CD4-positive, alpha-beta memory T cell (primary cell): ENCODE data around the gene LDB2. TPM values are rescaled to one million over a fixed set of nuclear protein-coding genes. Genes with fewer than 3 reads are reported as not detected.

Experiments used
- CTCF ChIA-PET: fragments of 350-600 bp; sonication (Branson Sonifier 250); formaldehyde crosslinking; loops from one replicate; lab custom pipeline; 2021; ENCODE audit warnings: inconsistent platforms; ENCODE audit not compliant: partially characterized antibody; lab: Charles Lee
- POLR2A ChIA-PET: fragments of 350-600 bp; sonication (Branson Sonifier 250); formaldehyde crosslinking; loops from one replicate; lab custom pipeline; 2021; ENCODE audit not compliant: partially characterized antibody; lab: Charles Lee
- DNase-seq, 5 donors: peaks; one replicate each; pipeline versions ENCODE4 v3.0.0 to v3.0.0-alpha.2; 2020 to 2022; ENCODE audit warnings: mixed read lengths in 1 of 5
- H3K27ac ChIP-seq: one replicate; pipeline ENCODE4 v1.7.0; 2013; ENCODE audit warnings: low read depth, low read length
- H3K27me3 ChIP-seq: 2 replicates; pipeline ENCODE4 v1.7.0; 2013; ENCODE audit warnings: mild to moderate bottlenecking, low read length, moderate library complexity; ENCODE audit not compliant: insufficient read depth
- H3K36me3 ChIP-seq: 2 replicates; pipeline ENCODE4 v1.7.0; 2013; ENCODE audit warnings: mild to moderate bottlenecking, low read length, moderate library complexity; ENCODE audit not compliant: insufficient read depth
- H3K4me1 ChIP-seq: 2 replicates; pipeline ENCODE4 v1.7.0; 2013; ENCODE audit warnings: mild to moderate bottlenecking, low read length, moderate library complexity; ENCODE audit not compliant: insufficient read depth
- H3K4me3 ChIP-seq, 2 donors: one replicate each; pipeline ENCODE4 v1.7.0; 2013; ENCODE audit warnings: low read length in 2 of 2, mild to moderate bottlenecking in 1 of 2
- H3K9me3 ChIP-seq, 2 donors: one replicate each; pipeline ENCODE4 v1.7.0; 2013; ENCODE audit warnings: low read length in 2 of 2, control low read depth in 1 of 2; ENCODE audit not compliant: control insufficient read depth in 1 of 2
- H3K27ac Mint-ChIP-seq, 7 donors: one replicate each; pipeline ENCODE4 v1.8.0; 2020 to 2021; ENCODE audit warnings: mixed read lengths in 7 of 7, mild to moderate bottlenecking in 6 of 7, inconsistent platforms in 3 of 7, moderate library complexity in 3 of 7
- H3K27me3 Mint-ChIP-seq, 2 donors: one replicate each; pipeline ENCODE4 v1.8.0; 2020 to 2021; ENCODE audit warnings: mixed read lengths in 2 of 2
- H3K36me3 Mint-ChIP-seq, 2 donors: one replicate each; pipeline ENCODE4 v1.8.0; 2020 to 2021; ENCODE audit warnings: mixed read lengths in 2 of 2, inconsistent platforms in 1 of 2, mild to moderate bottlenecking in 1 of 2
- H3K4me1 Mint-ChIP-seq, 4 donors: one replicate each; pipeline ENCODE4 v1.8.0; 2020 to 2021; ENCODE audit warnings: mixed read lengths in 4 of 4, mild to moderate bottlenecking in 1 of 4
- H3K4me3 Mint-ChIP-seq, 8 donors: one replicate each; pipeline ENCODE4 v1.8.0; 2020 to 2021; ENCODE audit warnings: mixed read lengths in 8 of 8, mild to moderate bottlenecking in 7 of 8, moderate library complexity in 6 of 8, inconsistent platforms in 3 of 8
- H3K9me3 Mint-ChIP-seq, 8 donors: one replicate each; pipeline ENCODE4 v1.8.0; 2020 to 2021; ENCODE audit warnings: mixed read lengths in 8 of 8, mild to moderate bottlenecking in 5 of 8, inconsistent platforms in 3 of 8, moderate library complexity in 1 of 8
- intact Hi-C: fragments of 100-400 bp; cut with micrococcal nuclease; formaldehyde crosslinking; loops from one replicate; pipeline ENCODE4 v1.15.1; 2023
- polyA plus RNA-seq, 2 donors: library from polyadenylated mRNA; unstranded; fragments of 300-500 nt; fragmentation: Illumina TruSeq; gene quantifications; one replicate each; pipeline ENCODE4 v1.2.3, GENCODE V29; 2021
- total RNA-seq, 2 experiments: library from RNA; stranded (reverse); gene quantifications; one replicate each; pipeline ENCODE4 v1.2.3, GENCODE V29; 2021

Gene LDB2
- total and polyA plus RNA-seq, 4 experiments from 2014 or later = not detected

DNA sequence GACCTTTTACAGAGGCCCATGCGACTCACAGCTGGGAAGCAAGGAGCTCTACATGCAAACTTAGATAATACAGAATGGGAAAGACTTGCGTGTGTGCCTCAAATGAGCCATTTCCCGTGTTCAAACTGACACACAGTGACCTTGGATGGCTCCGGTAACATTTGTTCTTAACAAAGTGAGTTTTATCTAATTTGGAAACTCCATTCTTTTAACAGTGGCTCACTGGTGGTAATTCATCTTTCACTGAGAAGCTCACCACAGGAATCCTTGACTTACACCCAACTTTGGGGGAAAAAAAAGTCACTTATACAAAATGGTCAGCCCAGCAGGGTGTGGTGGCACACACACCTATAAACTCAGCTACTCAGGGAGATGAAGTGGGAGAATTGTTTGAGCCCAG lies 190.6 kb downstream of the LDB2 start:
- intact Hi-C loops = no loop called here
- CTCF ChIA-PET = no interaction called here
- Histone ChIP-seq H3K9me3 (no peaks in the 10 kb centered on the region), H3K27ac (no peak overlapping the region), H3K4me1 (no peaks in the 10 kb centered on the region), H3K36me3 (no peaks in the 10 kb centered on the region), H3K27me3 (no peaks in the 10 kb centered on the region), H3K4me3 (no peak overlapping the region)
- DNase-seq = no peak
- POLR2A ChIA-PET = no interaction called here
- Mint-ChIP-seq H3K27me3 (peaks cover 2 to 4% of the 10 kb centered on the region in 2 donors), H3K4me1 (no peaks in the 10 kb centered on the region), H3K4me3 (no peak overlapping the region), H3K9me3 (peaks cover 0 to 8% (median 3%) of the 10 kb centered on the region in 8 donors), H3K36me3 (no peaks in the 10 kb centered on the region), H3K27ac (no peak overlapping the region)

DNA sequence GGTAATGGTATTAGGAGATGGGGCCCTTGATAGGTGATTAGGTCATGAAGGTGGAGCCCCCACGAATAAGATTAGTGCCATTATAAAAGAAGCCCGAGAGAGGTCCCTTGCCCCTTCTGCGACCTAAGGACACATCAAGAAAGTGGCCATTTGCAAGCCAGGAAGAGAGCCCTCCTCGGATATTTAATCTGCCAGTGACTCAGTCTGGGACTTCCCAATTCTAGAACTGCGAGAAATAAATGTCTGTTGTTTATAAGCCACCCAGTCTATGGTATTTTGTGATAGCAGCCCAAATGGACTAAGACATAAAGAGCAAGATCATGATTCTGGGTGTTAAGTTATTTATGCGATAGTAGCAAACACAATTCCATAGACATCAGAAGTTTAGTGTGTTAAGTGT lies 192.2 kb downstream of the LDB2 start:
- no peak for DNase-seq
- Mint-ChIP-seq H3K27ac (no peak overlapping the region), H3K4me3 (no peak overlapping the region), H3K36me3 (no peaks in the 10 kb centered on the region), H3K9me3 (peaks cover 0 to 8% (median 3%) of the 10 kb centered on the region in 8 donors), H3K27me3 (peaks cover 2 to 3% of the 10 kb centered on the region in 2 donors), H3K4me1 (no peaks in the 10 kb centered on the region)
- Histone ChIP-seq H3K36me3 (no peaks in the 10 kb centered on the region), H3K4me1 (no peaks in the 10 kb centered on the region), H3K27ac (no peak overlapping the region), H3K9me3 (no peaks in the 10 kb centered on the region), H3K27me3 (no peaks in the 10 kb centered on the region), H3K4me3 (no peak overlapping the region)
- POLR2A ChIA-PET = no interaction called here
- CTCF ChIA-PET = no interaction called here
- intact Hi-C loops = no loop called here

DNA sequence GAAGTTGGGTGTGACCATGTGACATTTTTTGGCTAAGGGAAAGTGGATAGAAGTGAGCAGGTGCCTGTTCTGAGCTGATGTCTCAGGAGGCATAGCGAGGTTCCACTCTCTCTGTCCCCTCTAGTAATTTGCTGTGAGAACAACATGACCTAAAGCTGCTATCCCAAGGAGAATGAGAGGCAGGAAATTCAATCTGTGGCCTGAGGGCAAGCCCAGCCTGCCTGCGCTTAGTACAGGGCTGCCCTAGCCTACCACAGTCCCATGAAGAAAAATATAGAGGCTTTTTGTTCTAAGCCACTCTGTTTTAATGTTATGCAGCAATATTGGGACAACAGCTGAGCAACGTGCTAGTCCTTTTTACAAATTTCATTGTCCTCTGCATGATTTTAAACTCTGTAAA lies 193.1 kb downstream of the LDB2 start:
- Histone ChIP-seq H3K4me3 (no peak overlapping the region), H3K9me3 (no peaks in the 10 kb centered on the region), H3K4me1 (no peaks in the 10 kb centered on the region), H3K36me3 (no peaks in the 10 kb centered on the region), H3K27me3 (no peaks in the 10 kb centered on the region), H3K27ac (no peak overlapping the region)
- intact Hi-C loops = no loop called here
- ChIA-PET POLR2A (no interaction called here), CTCF (no interaction called here)
- Mint-ChIP-seq H3K4me3 (no peak overlapping the region), H3K4me1 (no peaks in the 10 kb centered on the region), H3K27ac (no peak overlapping the region), H3K36me3 (no peaks in the 10 kb centered on the region), H3K9me3 (peaks cover 0 to 5% (median 3%) of the 10 kb centered on the region in 8 donors), H3K27me3 (peaks cover 2% of the 10 kb centered on the region in 2 donors)
- DNase-seq = no peak

DNA sequence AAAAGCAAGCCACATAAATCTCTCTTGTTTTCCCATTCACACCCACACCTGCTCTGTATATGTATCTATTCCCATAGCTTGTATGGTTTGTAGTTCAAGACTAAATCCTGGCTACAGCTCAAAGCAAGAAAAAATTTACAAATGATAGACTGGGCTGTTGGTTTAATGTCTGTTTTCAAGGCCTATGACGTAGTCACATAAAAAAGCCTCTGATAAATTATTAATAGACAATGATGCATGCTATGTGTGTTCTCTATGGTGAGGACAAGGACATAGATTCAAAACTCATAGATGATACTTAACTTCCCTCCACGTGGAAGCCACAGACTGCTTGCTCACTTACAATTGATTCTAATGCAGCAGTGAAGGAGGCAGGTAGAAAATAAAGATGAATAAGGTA lies 194.0 kb downstream of the LDB2 start:
- Mint-ChIP-seq H3K36me3 (no peaks in the 10 kb centered on the region), H3K27me3 (peaks cover 2% of the 10 kb centered on the region in 2 donors), H3K9me3 (peaks cover 0 to 5% (median 3%) of the 10 kb centered on the region in 8 donors), H3K4me1 (no peaks in the 10 kb centered on the region), H3K4me3 (no peak overlapping the region), H3K27ac (no peak overlapping the region)
- Histone ChIP-seq H3K4me1 (no peaks in the 10 kb centered on the region), H3K9me3 (no peaks in the 10 kb centered on the region), H3K36me3 (no peaks in the 10 kb centered on the region), H3K27me3 (no peaks in the 10 kb centered on the region), H3K27ac (no peak overlapping the region), H3K4me3 (no peak overlapping the region)
- POLR2A ChIA-PET = no interaction called here
- intact Hi-C loops = no loop called here
- CTCF ChIA-PET = no interaction called here
- no peak for DNase-seq

DNA sequence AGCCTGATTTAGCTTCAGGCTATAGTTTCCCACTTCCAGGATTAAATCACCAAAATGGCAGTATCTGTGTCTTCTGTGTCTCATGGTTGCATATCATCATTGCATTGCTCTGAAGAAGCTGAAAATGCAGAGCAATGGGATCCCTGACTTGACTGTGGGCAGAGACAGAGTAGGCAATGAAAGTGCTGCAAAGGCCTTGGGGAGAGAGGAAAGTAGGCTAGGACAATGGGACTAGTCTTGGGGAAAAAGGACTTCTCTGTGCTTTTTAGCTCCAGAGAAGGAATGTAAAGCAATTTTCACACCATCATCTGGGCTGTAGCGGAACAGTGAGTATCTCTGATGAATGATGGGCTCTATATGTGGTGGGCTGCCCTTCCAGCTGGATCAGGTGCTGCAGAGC lies 202.5 kb downstream of the LDB2 start:
- ChIA-PET POLR2A (no interaction called here), CTCF (no interaction called here)
- Histone ChIP-seq H3K27ac (no peak overlapping the region), H3K36me3 (no peaks in the 10 kb centered on the region), H3K4me1 (no peaks in the 10 kb centered on the region), H3K27me3 (no peaks in the 10 kb centered on the region), H3K4me3 (no peak overlapping the region), H3K9me3 (no peaks in the 10 kb centered on the region)
- no peak overlapping the region for H3K4me3 Mint-ChIP-seq
- H3K27me3 Mint-ChIP-seq = no peaks in the 10 kb centered on the region
- DNase-seq = no peak
- no peaks in the 10 kb centered on the region for H3K36me3 Mint-ChIP-seq
- H3K4me1 Mint-ChIP-seq = no peaks in the 10 kb centered on the region
- intact Hi-C loops = no loop called here
- H3K27ac Mint-ChIP-seq = no peak overlapping the region
- peaks cover 0 to 3% (median 0%) of the 10 kb centered on the region in 8 donors for H3K9me3 Mint-ChIP-seq

DNA sequence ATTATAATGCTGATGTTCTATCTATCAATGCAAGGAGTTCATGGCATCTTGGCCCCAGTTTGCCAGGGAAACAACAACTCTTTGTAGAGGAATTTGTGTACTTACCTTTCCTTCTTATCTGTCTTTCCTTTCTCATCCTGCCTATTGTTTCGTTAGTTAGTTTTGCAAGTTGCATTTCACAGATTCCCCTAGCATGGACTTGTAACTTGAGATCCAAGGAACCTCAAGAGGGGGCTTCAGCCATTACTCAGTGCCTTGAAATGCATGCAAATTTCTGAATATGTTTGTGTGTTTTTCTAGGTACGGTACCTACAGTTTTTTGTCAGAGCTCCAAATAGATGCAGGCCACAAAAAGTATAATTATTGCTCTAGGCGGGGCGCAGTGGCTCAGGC lies 203.6 kb downstream of the LDB2 start:
- no peak overlapping the region for H3K27ac ChIP-seq
- Mint-ChIP-seq H3K4me3 (no peak overlapping the region), H3K9me3 (peaks cover 0 to 3% (median 0%) of the 10 kb centered on the region in 8 donors), H3K27me3 (no peaks in the 10 kb centered on the region), H3K27ac (no peak overlapping the region), H3K4me1 (no peaks in the 10 kb centered on the region), H3K36me3 (no peaks in the 10 kb centered on the region)
- no peak for DNase-seq
- H3K36me3 ChIP-seq = no peaks in the 10 kb centered on the region
- H3K9me3 ChIP-seq = no peaks in the 10 kb centered on the region
- no peaks in the 10 kb centered on the region for H3K4me1 ChIP-seq
- no peak overlapping the region for H3K4me3 ChIP-seq
- no peaks in the 10 kb centered on the region for H3K27me3 ChIP-seq
- ChIA-PET POLR2A (no interaction called here), CTCF (no interaction called here)
- intact Hi-C loops = no loop called here

DNA sequence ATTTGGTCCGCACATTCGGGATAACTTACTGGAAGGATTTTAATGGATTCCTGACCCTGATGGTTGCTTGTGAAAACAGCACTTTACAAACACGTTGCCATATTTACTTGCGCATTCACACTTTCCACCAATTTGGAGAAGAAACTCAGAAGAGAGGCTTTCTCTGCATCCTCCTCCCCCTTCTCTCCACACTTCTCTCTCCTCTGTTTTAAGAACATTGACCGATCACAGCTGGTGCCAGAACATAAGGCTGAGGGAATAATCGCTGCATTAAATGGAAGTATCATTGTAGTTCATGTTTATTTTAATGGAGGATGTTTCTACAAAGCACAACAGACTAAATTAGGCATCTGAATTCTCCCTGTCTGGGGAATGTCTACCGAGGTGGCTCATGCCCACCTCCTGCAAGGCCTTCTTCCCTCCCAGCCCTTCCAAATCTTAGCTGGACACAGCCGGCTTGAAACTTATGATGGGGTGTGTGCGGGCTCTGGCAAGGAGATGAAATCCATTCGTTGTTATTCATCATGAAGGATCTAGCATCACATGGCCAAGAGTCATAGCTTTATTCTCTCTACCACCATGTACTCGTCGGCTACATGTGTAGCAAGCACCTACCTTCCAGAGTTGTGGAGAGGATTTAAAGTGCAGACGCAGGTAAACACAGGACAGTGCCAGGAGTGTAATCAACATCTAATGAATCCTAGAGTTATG lies 204.1 kb downstream of the LDB2 start:
- no peaks in the 10 kb centered on the region for H3K36me3 Mint-ChIP-seq
- no peak overlapping the region for H3K4me3 ChIP-seq
- no peak overlapping the region for H3K27ac Mint-ChIP-seq
- H3K4me3 Mint-ChIP-seq = no peak overlapping the region
- H3K4me1 Mint-ChIP-seq = no peaks in the 10 kb centered on the region
- intact Hi-C loops = no loop called here
- H3K27me3 ChIP-seq = no peaks in the 10 kb centered on the region
- ChIA-PET CTCF (no interaction called here), POLR2A (no interaction called here)
- no peaks in the 10 kb centered on the region for H3K36me3 ChIP-seq
- no peaks in the 10 kb centered on the region for H3K9me3 ChIP-seq
- no peak for DNase-seq
- H3K27me3 Mint-ChIP-seq = no peaks in the 10 kb centered on the region
- H3K27ac ChIP-seq = no peak overlapping the region
- H3K4me1 ChIP-seq = no peaks in the 10 kb centered on the region
- peaks cover 0 to 3% (median 0%) of the 10 kb centered on the region in 8 donors for H3K9me3 Mint-ChIP-seq
